ENCODE results near the gene MTCL1. TPM values are rescaled to one million over a fixed set of nuclear protein-coding genes. Genes with fewer than 3 reads are reported as not detected.

The MTCL1 gene
- total RNA-seq, 3 donors from 2014 or later (not counting 1 experiment from before 2014, with no cell fraction given) = 0.38 to 1.5 (median 0.43) TPM

DNA sequence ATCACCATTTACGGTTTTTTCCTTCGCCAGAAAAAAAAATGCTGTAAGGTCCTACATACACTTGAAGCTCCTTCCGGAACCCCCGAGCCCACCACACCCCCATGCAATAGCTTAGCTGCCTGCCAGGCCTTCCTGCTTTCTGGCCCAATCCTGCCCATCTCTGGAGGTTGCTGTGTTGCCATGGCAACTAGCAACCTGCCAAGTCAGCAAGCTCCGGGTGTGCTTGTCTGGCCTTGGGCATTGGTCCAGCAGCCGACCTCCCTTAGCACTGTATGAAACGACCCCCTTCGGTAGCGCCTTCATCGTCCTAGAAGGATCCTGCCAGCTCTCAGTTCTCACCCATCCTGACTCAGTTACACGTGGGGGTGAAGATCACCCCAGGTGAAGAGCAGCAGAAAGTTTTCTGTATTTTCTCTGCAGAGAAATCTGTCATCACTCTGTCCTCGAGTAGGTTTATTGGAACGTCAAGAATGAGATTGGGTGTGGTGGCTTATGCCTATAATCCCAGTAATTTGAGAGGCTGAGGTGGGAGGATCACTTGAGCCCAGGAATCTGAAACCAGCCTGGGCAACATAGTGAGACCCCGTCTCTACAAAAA, 47.4 kb upstream of the MTCL1 start:
- Mint-ChIP-seq H3K27ac (no peak overlapping the region), H3K27me3 (ENCODE audit: low read depth in 2 of 2) (peaks cover 13 to 21% of the 10 kb centered on the region in 2 donors), H3K4me3 (no peak overlapping the region), H3K36me3 (no peaks in the 10 kb centered on the region), H3K4me1 (peaks cover 0 to 8% of the 10 kb centered on the region in 2 donors), H3K9me3 (no peaks in the 10 kb centered on the region)
- DNase-seq = no peak
- no peak for ATAC-seq
- intact Hi-C loops (cut with micrococcal nuclease) = no loop called here
- no peaks in the 10 kb centered on the region for H3K36me3 ChIP-seq (ENCODE audit: control insufficient read depth, insufficient read depth, low read length)
- H3K27me3 ChIP-seq (ENCODE audit: control insufficient read depth, insufficient read depth, low read length) = peaks cover 3% of the 10 kb centered on the region
- H3K4me3 ChIP-seq (ENCODE audit: low read length) = no peak overlapping the region
- H3K9me3 ChIP-seq (ENCODE audit: control insufficient read depth, insufficient read depth, low read length) = no peaks in the 10 kb centered on the region
- H3K27ac ChIP-seq (ENCODE audit: low read length) = no peak overlapping the region
- 82% methylated on average over 14 of the region's 14 CpGs for WGBS (ENCODE audit: insufficient coverage)
- TF ChIP-seq, protein P1, sequence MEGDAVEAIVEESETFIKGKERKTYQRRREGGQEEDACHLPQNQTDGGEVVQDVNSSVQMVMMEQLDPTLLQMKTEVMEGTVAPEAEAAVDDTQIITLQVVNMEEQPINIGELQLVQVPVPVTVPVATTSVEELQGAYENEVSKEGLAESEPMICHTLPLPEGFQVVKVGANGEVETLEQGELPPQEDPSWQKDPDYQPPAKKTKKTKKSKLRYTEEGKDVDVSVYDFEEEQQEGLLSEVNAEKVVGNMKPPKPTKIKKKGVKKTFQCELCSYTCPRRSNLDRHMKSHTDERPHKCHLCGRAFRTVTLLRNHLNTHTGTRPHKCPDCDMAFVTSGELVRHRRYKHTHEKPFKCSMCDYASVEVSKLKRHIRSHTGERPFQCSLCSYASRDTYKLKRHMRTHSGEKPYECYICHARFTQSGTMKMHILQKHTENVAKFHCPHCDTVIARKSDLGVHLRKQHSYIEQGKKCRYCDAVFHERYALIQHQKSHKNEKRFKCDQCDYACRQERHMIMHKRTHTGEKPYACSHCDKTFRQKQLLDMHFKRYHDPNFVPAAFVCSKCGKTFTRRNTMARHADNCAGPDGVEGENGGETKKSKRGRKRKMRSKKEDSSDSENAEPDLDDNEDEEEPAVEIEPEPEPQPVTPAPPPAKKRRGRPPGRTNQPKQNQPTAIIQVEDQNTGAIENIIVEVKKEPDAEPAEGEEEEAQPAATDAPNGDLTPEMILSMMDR (IDR thresholded peaks at IDR 0.05) = no peak
- peaks cover 11% of the 10 kb centered on the region for H3K4me1 ChIP-seq (ENCODE audit: control insufficient read depth, insufficient read depth, low read length)

DNA sequence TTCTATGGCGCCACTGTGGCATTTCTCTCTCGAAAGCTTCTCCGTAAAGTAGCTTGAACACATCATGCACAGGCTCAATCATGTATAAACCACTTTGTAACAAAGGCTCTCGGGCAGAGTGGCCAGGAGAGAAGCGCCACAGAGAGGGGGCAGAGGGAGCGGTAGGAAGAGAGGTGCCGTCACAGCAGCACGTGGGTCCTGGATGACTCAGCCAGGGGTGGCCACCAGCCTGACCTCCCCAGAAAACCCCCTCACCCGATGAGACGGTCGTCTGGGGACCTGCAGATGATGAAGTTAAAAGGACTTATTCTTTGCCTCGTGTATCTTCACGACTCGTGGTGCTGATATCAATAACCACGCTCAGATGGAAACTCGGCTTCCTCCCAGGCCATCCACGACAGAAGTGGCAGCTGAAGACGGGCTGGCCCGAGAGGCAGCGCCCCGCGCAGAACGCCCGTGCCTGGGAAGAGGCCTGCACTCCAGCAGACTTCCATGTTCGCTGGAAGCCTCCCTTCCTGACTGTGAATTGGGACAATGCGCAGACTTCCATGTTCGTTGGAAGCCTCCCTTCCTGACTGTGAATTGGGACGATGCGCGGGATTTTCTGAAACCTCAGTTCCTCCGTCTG, 46.4 kb upstream of the MTCL1 start:
- Mint-ChIP-seq H3K36me3 (no peaks in the 10 kb centered on the region), H3K4me3 (no peak overlapping the region), H3K9me3 (no peaks in the 10 kb centered on the region), H3K4me1 (peaks cover 0 to 8% of the 10 kb centered on the region in 2 donors), H3K27me3 (ENCODE audit: low read depth in 2 of 2) (peaks cover 7 to 11% of the 10 kb centered on the region in 2 donors), H3K27ac (no peak overlapping the region)
- intact Hi-C loops (cut with micrococcal nuclease) = no loop called here
- H3K27ac ChIP-seq (ENCODE audit: low read length) = no peak overlapping the region
- peaks cover 15% of the 10 kb centered on the region for H3K4me1 ChIP-seq (ENCODE audit: control insufficient read depth, insufficient read depth, low read length)
- ATAC-seq = no peak
- H3K27me3 ChIP-seq (ENCODE audit: control insufficient read depth, insufficient read depth, low read length) = no peaks in the 10 kb centered on the region
- H3K9me3 ChIP-seq (ENCODE audit: control insufficient read depth, insufficient read depth, low read length) = no peaks in the 10 kb centered on the region
- DNase-seq = no peak
- WGBS (ENCODE audit: insufficient coverage) = 93% methylated on average over 31 of the region's 31 CpGs
- TF ChIP-seq, protein P1 (IDR thresholded peaks at IDR 0.05) = no peak
- H3K36me3 ChIP-seq (ENCODE audit: control insufficient read depth, insufficient read depth, low read length) = no peaks in the 10 kb centered on the region
- H3K4me3 ChIP-seq (ENCODE audit: low read length) = no peak overlapping the region

DNA sequence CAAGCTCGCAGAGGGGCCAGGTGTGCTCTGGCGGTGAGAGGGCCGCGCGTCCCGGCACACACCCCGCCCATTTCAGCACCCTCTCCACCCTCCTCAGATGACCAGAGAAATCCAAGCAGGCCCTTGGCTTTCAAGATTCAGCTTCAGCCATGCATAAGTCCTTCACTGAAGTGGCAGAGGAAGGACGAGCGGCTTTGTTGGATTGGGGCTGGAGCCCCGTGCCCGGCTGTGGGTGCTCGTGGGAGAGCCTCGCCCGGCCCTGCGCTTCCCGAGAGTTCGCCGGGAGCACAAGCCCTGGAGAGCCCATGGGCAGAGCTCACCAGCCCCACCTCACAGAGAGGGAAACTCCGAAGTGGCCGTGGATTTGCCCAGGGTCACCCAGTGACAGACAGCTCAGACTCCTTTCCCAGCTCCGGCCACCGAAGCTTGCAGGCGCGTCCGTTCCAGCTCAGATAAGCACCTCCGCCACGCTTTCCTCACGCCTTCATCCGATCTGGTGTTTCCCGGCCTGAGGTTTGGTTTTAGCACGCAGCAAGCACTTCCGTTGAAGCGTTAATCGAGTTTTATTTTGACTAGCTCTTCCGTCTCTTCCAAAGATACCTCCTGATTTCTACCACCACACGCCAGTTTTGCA, 45.6 kb upstream of the MTCL1 start:
- DNase-seq = no peak
- Mint-ChIP-seq H3K4me3 (no peak overlapping the region), H3K4me1 (peaks cover 0 to 8% of the 10 kb centered on the region in 2 donors), H3K27ac (no peak overlapping the region), H3K36me3 (no peaks in the 10 kb centered on the region), H3K9me3 (no peaks in the 10 kb centered on the region), H3K27me3 (ENCODE audit: low read depth in 2 of 2) (peaks cover 3 to 7% of the 10 kb centered on the region in 2 donors)
- TF ChIP-seq, protein P1 (IDR thresholded peaks at IDR 0.05) = no peak
- Histone ChIP-seq H3K4me1 (ENCODE audit: control insufficient read depth, insufficient read depth, low read length) (peaks cover 15% of the 10 kb centered on the region), H3K9me3 (ENCODE audit: control insufficient read depth, insufficient read depth, low read length) (no peaks in the 10 kb centered on the region), H3K36me3 (ENCODE audit: control insufficient read depth, insufficient read depth, low read length) (no peaks in the 10 kb centered on the region), H3K27me3 (ENCODE audit: control insufficient read depth, insufficient read depth, low read length) (no peaks in the 10 kb centered on the region), H3K27ac (ENCODE audit: low read length) (no peak overlapping the region), H3K4me3 (ENCODE audit: low read length) (no peak overlapping the region)
- ATAC-seq = no peak
- 91% methylated on average over 36 of the region's 36 CpGs for WGBS (ENCODE audit: insufficient coverage)
- intact Hi-C loops (cut with micrococcal nuclease) = no loop called here

Data from natural killer cell (primary cell).